ENCODE results near the gene NUDT6.

Gene NUDT6

GRCh38 chr4:122863639-122864038, 58.8 kb downstream of the NUDT6 start:
- H4K20me1 ChIP-seq (ENCODE audit: low read depth, low read length): no peaks in the 10 kb centered on the region
- no peaks in the 10 kb centered on the region for H3K27me3 ChIP-seq (ENCODE audit: low read length)
- H3K9me3 ChIP-seq (ENCODE audit: insufficient read depth, low read length): no peaks in the 10 kb centered on the region
- H3K4me2 ChIP-seq (ENCODE audit: low read depth, low read length, poor library complexity, severe bottlenecking): no peak overlapping the region
- no peak overlapping the region for H3K27ac ChIP-seq (ENCODE audit: low read depth, low read length)
- no peaks in the 10 kb centered on the region for H3F3A ChIP-seq (ENCODE audit: insufficient read depth)
- H3K9ac ChIP-seq (ENCODE audit: low read length): no peak overlapping the region
- no peak overlapping the region for H3K4me3 ChIP-seq (ENCODE audit: insufficient read depth, low read length, poor library complexity, severe bottlenecking)
- no peaks in the 10 kb centered on the region for H3K9me2 ChIP-seq (replicated peaks; ENCODE audit: insufficient read depth, low read length)
- H2AFZ ChIP-seq (ENCODE audit: low read depth, low read length, severe bottlenecking): no peak overlapping the region
- no peaks in the 10 kb centered on the region for H3K36me3 ChIP-seq (ENCODE audit: low read length)
- no peak for TF ChIP-seq EZH2phosphoT487 (conservative IDR thresholded peaks at IDR 0.05; ENCODE audit: low read length)
- TF ChIP-seq, protein P1, sequence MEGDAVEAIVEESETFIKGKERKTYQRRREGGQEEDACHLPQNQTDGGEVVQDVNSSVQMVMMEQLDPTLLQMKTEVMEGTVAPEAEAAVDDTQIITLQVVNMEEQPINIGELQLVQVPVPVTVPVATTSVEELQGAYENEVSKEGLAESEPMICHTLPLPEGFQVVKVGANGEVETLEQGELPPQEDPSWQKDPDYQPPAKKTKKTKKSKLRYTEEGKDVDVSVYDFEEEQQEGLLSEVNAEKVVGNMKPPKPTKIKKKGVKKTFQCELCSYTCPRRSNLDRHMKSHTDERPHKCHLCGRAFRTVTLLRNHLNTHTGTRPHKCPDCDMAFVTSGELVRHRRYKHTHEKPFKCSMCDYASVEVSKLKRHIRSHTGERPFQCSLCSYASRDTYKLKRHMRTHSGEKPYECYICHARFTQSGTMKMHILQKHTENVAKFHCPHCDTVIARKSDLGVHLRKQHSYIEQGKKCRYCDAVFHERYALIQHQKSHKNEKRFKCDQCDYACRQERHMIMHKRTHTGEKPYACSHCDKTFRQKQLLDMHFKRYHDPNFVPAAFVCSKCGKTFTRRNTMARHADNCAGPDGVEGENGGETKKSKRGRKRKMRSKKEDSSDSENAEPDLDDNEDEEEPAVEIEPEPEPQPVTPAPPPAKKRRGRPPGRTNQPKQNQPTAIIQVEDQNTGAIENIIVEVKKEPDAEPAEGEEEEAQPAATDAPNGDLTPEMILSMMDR (IDR thresholded peaks at IDR 0.05; ENCODE audit: insufficient read depth, low read length, poor library complexity, severe bottlenecking): no peak
- H3K79me2 ChIP-seq (ENCODE audit: insufficient read depth, low read length): no peaks in the 10 kb centered on the region

GRCh38 chr4:122861172-122861943, 61.0 kb downstream of the NUDT6 start:
- Histone ChIP-seq H3K79me2 (ENCODE audit: insufficient read depth, low read length) (no peaks in the 10 kb centered on the region), H4K20me1 (ENCODE audit: low read depth, low read length) (no peaks in the 10 kb centered on the region), H3F3A (ENCODE audit: insufficient read depth) (no peaks in the 10 kb centered on the region), H2AFZ (ENCODE audit: low read depth, low read length, severe bottlenecking) (no peak overlapping the region), H3K9me2 (replicated peaks; ENCODE audit: insufficient read depth, low read length) (no peaks in the 10 kb centered on the region), H3K4me2 (ENCODE audit: low read depth, low read length, poor library complexity, severe bottlenecking) (no peak overlapping the region), H3K27me3 (ENCODE audit: low read length) (no peaks in the 10 kb centered on the region), H3K9ac (ENCODE audit: low read length) (no peak overlapping the region), H3K27ac (ENCODE audit: low read depth, low read length) (no peak overlapping the region), H3K9me3 (ENCODE audit: insufficient read depth, low read length) (no peaks in the 10 kb centered on the region), H3K36me3 (ENCODE audit: low read length) (no peaks in the 10 kb centered on the region), H3K4me3 (ENCODE audit: insufficient read depth, low read length, poor library complexity, severe bottlenecking) (no peak overlapping the region)
- TF ChIP-seq, protein P1 (IDR thresholded peaks at IDR 0.05; ENCODE audit: insufficient read depth, low read length, poor library complexity, severe bottlenecking): no peak

DNA sequence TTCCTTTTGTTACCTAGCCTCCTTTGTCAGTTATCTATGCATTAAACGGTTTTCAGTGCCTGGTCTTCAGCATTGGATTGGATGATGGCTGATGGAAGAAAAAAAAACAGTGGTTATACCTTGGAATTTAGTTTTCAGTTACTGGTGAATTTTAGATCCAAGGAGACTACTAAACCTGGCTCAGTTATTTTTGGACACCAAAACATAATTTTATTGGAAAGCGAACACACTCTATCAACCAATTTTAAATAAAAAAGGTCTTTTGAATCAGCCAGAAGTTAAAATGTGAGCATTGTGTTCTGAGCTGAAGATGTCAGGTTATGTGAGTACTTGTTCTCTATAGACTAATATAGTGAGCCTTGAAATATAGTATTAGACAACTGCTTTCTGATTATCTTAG, 63.7 kb downstream of the NUDT6 start:
- Histone ChIP-seq H3K27me3 (ENCODE audit: low read length) (no peaks in the 10 kb centered on the region), H3F3A (ENCODE audit: insufficient read depth) (no peaks in the 10 kb centered on the region), H3K4me3 (ENCODE audit: insufficient read depth, low read length, poor library complexity, severe bottlenecking) (no peak overlapping the region), H3K27ac (ENCODE audit: low read depth, low read length) (no peak overlapping the region), H3K36me3 (ENCODE audit: low read length) (no peaks in the 10 kb centered on the region), H3K79me2 (ENCODE audit: insufficient read depth, low read length) (no peaks in the 10 kb centered on the region), H3K9me2 (replicated peaks; ENCODE audit: insufficient read depth, low read length) (no peaks in the 10 kb centered on the region), H4K20me1 (ENCODE audit: low read depth, low read length) (no peaks in the 10 kb centered on the region), H2AFZ (ENCODE audit: low read depth, low read length, severe bottlenecking) (no peak overlapping the region), H3K9ac (ENCODE audit: low read length) (no peak overlapping the region), H3K4me2 (ENCODE audit: low read depth, low read length, poor library complexity, severe bottlenecking) (no peak overlapping the region), H3K9me3 (ENCODE audit: insufficient read depth, low read length) (no peaks in the 10 kb centered on the region)
- no peak for TF ChIP-seq EZH2phosphoT487 (conservative IDR thresholded peaks at IDR 0.05; ENCODE audit: low read length)
- TF ChIP-seq, protein P1 (IDR thresholded peaks at IDR 0.05; ENCODE audit: insufficient read depth, low read length, poor library complexity, severe bottlenecking): no peak
